Breast epithelium (tissue), 3 donors: ENCODE results near the gene GOLGA6A.

Experiments
- POLR2A ChIP-seq: fragments of 450-650 bp; IDR thresholded peaks from one replicate; pipeline ENCODE4 v1.6.1; 2016; ENCODE audit warnings: antibody characterized with exemption, mild to moderate bottlenecking, moderate library complexity
- TF ChIP-seq, protein P1 (sequence below), 3 donors: fragments of 450-650 bp; IDR thresholded peaks; one replicate each; pipeline ENCODE4 v1.5.1; 2016 to 2017; ENCODE audit warnings: antibody characterized with exemption in 3 of 3, mild to moderate bottlenecking in 3 of 3, moderate library complexity in 3 of 3

DNA sequence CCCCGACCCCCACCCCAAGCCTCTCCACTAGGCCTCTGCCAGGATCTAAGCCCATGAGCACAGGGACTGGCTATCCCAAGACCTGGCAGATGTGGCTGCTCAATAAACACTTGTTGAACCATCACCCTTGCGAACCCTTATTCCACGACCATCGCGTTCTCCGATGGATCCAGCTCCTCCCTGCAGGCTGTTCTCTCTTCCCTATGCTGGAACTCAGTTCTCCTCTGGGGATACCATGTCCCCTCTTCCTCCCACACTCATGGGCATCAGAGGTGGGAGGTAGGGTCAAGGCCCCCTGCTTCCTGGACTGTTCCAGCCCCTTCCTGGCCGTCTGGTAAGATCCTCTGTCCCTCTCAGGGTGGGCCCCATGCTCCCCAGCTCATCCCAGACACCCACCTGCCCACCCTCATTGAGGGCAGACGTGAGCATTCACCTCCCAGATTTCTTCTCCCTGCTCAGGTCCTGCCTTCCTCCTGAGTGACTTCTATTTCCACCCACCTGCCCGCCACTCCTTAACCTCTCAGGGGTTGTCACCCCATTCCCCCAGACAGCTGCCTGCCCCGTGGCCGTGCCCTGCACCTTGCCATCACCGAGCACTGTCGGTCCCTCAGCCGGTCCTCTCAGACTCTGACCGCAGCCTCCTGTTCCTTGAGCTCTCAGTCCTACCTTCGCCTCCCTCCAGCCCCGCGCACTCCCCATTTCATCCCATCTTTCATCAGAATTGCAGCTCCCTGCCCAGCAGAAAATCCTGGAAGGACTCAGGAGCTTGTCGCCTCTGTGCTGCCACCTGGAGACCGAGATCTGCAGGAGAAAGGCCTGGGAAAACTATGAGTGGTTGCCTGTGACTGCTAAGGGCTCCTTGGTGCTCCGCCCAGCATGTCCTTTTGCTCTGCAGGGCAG, 45.8 kb downstream of the GOLGA6A start:
- TF ChIP-seq, protein P1, sequence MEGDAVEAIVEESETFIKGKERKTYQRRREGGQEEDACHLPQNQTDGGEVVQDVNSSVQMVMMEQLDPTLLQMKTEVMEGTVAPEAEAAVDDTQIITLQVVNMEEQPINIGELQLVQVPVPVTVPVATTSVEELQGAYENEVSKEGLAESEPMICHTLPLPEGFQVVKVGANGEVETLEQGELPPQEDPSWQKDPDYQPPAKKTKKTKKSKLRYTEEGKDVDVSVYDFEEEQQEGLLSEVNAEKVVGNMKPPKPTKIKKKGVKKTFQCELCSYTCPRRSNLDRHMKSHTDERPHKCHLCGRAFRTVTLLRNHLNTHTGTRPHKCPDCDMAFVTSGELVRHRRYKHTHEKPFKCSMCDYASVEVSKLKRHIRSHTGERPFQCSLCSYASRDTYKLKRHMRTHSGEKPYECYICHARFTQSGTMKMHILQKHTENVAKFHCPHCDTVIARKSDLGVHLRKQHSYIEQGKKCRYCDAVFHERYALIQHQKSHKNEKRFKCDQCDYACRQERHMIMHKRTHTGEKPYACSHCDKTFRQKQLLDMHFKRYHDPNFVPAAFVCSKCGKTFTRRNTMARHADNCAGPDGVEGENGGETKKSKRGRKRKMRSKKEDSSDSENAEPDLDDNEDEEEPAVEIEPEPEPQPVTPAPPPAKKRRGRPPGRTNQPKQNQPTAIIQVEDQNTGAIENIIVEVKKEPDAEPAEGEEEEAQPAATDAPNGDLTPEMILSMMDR (IDR thresholded peaks at IDR 0.05), result peak in 1 of 3 donors; percentile 38
- no peak for TF ChIP-seq POLR2A
